Measurements from ENCODE around the gene VPS37B.

- TF ChIP-seq, protein P1, sequence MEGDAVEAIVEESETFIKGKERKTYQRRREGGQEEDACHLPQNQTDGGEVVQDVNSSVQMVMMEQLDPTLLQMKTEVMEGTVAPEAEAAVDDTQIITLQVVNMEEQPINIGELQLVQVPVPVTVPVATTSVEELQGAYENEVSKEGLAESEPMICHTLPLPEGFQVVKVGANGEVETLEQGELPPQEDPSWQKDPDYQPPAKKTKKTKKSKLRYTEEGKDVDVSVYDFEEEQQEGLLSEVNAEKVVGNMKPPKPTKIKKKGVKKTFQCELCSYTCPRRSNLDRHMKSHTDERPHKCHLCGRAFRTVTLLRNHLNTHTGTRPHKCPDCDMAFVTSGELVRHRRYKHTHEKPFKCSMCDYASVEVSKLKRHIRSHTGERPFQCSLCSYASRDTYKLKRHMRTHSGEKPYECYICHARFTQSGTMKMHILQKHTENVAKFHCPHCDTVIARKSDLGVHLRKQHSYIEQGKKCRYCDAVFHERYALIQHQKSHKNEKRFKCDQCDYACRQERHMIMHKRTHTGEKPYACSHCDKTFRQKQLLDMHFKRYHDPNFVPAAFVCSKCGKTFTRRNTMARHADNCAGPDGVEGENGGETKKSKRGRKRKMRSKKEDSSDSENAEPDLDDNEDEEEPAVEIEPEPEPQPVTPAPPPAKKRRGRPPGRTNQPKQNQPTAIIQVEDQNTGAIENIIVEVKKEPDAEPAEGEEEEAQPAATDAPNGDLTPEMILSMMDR (IDR thresholded peaks at IDR 0.05), result no peak
- no peak for TF ChIP-seq POLR2AphosphoS5 (IDR thresholded peaks at IDR 0.05)
- TF ChIP-seq POLR2A (IDR thresholded peaks at IDR 0.05), result no peak
Observed at GRCh38 chr12:122895320-122895703, 612 bp downstream of the VPS37B start.

All from breast epithelium (tissue), 3 donors.